SK-N-SH (cell line): ENCODE results near the gene EMX2. TPM values are rescaled to one million over a fixed set of nuclear protein-coding genes. Genes with fewer than 3 reads are reported as not detected.

Experiments used
- CTCF ChIA-PET: fragments of 300-600, 350-600 bp; formaldehyde crosslinking; extraction: SDS; loops from one replicate; lab custom pipeline; 2021; lab: Yijun Ruan, JAX
- POLR2A ChIA-PET: fragments of 350-600 bp; sonication (Branson Sonifier 250); formaldehyde crosslinking; extraction: SDS; loops from one replicate; lab custom pipeline; 2020; ENCODE audit warnings: antibody characterized with exemption, inconsistent platforms; lab: Yijun Ruan, JAX
- DNase-seq: peaks from one replicate; pipeline ENCODE4 v3.0.0; 2012
- H2AFZ ChIP-seq: fragments of 200-600 bp; sonication (generic); 2 replicates; pipeline ENCODE4 v1.8.1; 2016; ENCODE audit warnings: antibody characterized with exemption, mild to moderate bottlenecking, low read depth
- H3F3A ChIP-seq: fragments of 200-600 bp; sonication (generic); replicated peaks from 2 replicates; pipeline ENCODE3; 2016; ENCODE audit warnings: antibody characterized with exemption, mild to moderate bottlenecking; ENCODE audit not compliant: insufficient read depth
- H3K27ac ChIP-seq, 2 experiments: fragments of 200-500 bp in 1 of 2; fragments of 200-600 bp in 1 of 2; sonication (Bioruptor generic) in 1 of 2; sonication (generic), shearing (Covaris generic) in 1 of 2; 2 replicates each; pipeline versions ENCODE4 v1.5.1 to v1.6.1; 2014 to 2016; ENCODE audit warnings: low read depth in 2 of 2, inconsistent platforms in 1 of 2, low read length in 1 of 2, mild to moderate bottlenecking in 1 of 2, mixed read lengths in 1 of 2
- H3K27me3 ChIP-seq: fragments of 200-600 bp; sonication (generic), shearing (Covaris generic); 2 replicates; pipeline ENCODE4 v1.6.1; 2016; ENCODE audit warnings: mixed run types; ENCODE audit not compliant: insufficient read depth
- H3K36me3 ChIP-seq, 2 experiments: fragments of 200-500 bp in 1 of 2; fragments of 200-600 bp in 1 of 2; sonication (Bioruptor generic) in 1 of 2; sonication (generic) in 1 of 2; replicated peaks in 1 of 2; 2 replicates each; pipeline versions ENCODE3 to v1.5.1; 2014 to 2016; ENCODE audit warnings: low read length in 1 of 2, mild to moderate bottlenecking in 1 of 2; ENCODE audit not compliant: insufficient read depth in 2 of 2, control insufficient read depth in 1 of 2
- H3K4me1 ChIP-seq, 2 experiments: fragments of 200-500 bp in 1 of 2; fragments of 200-600 bp in 1 of 2; sonication (Bioruptor generic) in 1 of 2; sonication (generic), shearing (Covaris generic) in 1 of 2; 2 replicates each; pipeline versions ENCODE4 v1.5.1 to v1.6.1; 2014 to 2016; ENCODE audit warnings: low read depth in 1 of 2, low read length in 1 of 2, mixed run types in 1 of 2; ENCODE audit not compliant: insufficient read depth in 2 of 2, control insufficient read depth in 1 of 2
- H3K4me2 ChIP-seq: fragments of 200-600 bp; sonication (generic), shearing (Covaris generic); 2 replicates; pipeline ENCODE4 v1.6.1; 2017; ENCODE audit warnings: mixed run types
- H3K4me3 ChIP-seq, 2 experiments: fragments of 200-500 bp in 1 of 2; fragments of 200-600 bp in 1 of 2; sonication (Bioruptor generic) in 1 of 2; sonication (generic), shearing (Covaris generic) in 1 of 2; 2 replicates each; pipeline versions ENCODE4 v1.5.1 to v1.8.1; 2014 to 2016; ENCODE audit warnings: low read depth in 2 of 2, inconsistent platforms in 1 of 2, low read length in 1 of 2, mild to moderate bottlenecking in 1 of 2, mixed read lengths in 1 of 2, moderate library complexity in 1 of 2
- H3K79me2 ChIP-seq: fragments of 200-600 bp; sonication (generic); 2 replicates; pipeline ENCODE4 v1.8.1; 2017; ENCODE audit warnings: mild to moderate bottlenecking; ENCODE audit not compliant: insufficient read depth
- H3K9ac ChIP-seq: fragments of 200-600 bp; sonication (generic); 2 replicates; pipeline ENCODE4 v1.6.1; 2017; ENCODE audit warnings: mixed run types
- H3K9me2 ChIP-seq: fragments of 200-600 bp; sonication (generic); 2 replicates; pipeline ENCODE4 v1.6.1; 2017; ENCODE audit warnings: mixed run types
- H3K9me3 ChIP-seq: fragments of 200-600 bp; sonication (generic); 2 replicates; pipeline ENCODE4 v1.6.1; 2017; ENCODE audit warnings: mixed run types, mild to moderate bottlenecking, moderate library complexity
- H4K20me1 ChIP-seq: fragments of 200-600 bp; sonication (generic); 2 replicates; pipeline ENCODE4 v1.6.1; 2017; ENCODE audit warnings: mild to moderate bottlenecking, mixed run types; ENCODE audit not compliant: insufficient read depth
- ELF1 ChIP-seq: IDR thresholded peaks from 2 replicates; pipeline ENCODE4 v1.4.0; 2012
- EP300 ChIP-seq, 2 experiments: IDR thresholded peaks; 2 replicates each; pipeline versions ENCODE4 v1.4.0 to v1.6.1; 2012; ENCODE audit warnings: borderline replicate concordance in 1 of 2, low read depth in 1 of 2, low read length in 1 of 2
- EZH2phosphoT487 ChIP-seq: fragments of 200-600 bp; sonication (generic); IDR thresholded peaks from 2 replicates; pipeline ENCODE4 v1.6.1; 2017; ENCODE audit warnings: low read depth, mixed run types, mild to moderate bottlenecking, antibody characterized with exemption, moderate library complexity, borderline replicate concordance
- FOXM1 ChIP-seq: IDR thresholded peaks from 2 replicates; pipeline ENCODE4 v1.4.0; 2012; ENCODE audit warnings: low read depth, mild to moderate bottlenecking
- GATA2 ChIP-seq: sonication (generic); formaldehyde crosslinking; IDR thresholded peaks from 2 replicates; pipeline ENCODE4 v1.5.0; 2020; ENCODE audit warnings: mild to moderate bottlenecking, missing genetic modification reagents
- IRF3 ChIP-seq: fragments of 150-350 bp; IDR thresholded peaks from 2 replicates; pipeline ENCODE4 v1.6.1; 2016; ENCODE audit warnings: mild to moderate bottlenecking, low read depth, low read length
- JUND ChIP-seq: IDR thresholded peaks from 2 replicates; pipeline ENCODE4 v1.4.0; 2012
- NFIC ChIP-seq: IDR thresholded peaks from 2 replicates; pipeline ENCODE4 v1.4.0; 2012; ENCODE audit warnings: borderline replicate concordance
- PBX3 ChIP-seq: IDR thresholded peaks from 2 replicates; pipeline ENCODE4; 2012
- POLR2AphosphoS5 ChIP-seq: IDR thresholded peaks from 2 replicates; pipeline ENCODE4 v1.6.1; 2012; ENCODE audit warnings: low read depth, low read length
- RAD21 ChIP-seq: IDR thresholded peaks from 2 replicates; pipeline ENCODE4 v1.6.1; 2012; ENCODE audit warnings: mild to moderate bottlenecking, low read length
- SIN3A ChIP-seq: IDR thresholded peaks from 2 replicates; pipeline ENCODE4 v1.6.1; 2012; ENCODE audit warnings: low read depth, mild to moderate bottlenecking, low read length, moderate library complexity, borderline replicate concordance
- TAF1 ChIP-seq: IDR thresholded peaks from 2 replicates; pipeline ENCODE4 v1.6.1; 2012; ENCODE audit warnings: low read depth, mild to moderate bottlenecking, low read length, moderate library complexity, borderline replicate concordance
- TEAD4 ChIP-seq: IDR thresholded peaks from 2 replicates; pipeline ENCODE4 v1.4.0; 2012; ENCODE audit warnings: mild to moderate bottlenecking, borderline replicate concordance; ENCODE audit not compliant: insufficient read depth
- WGBS: methylation state at CpG from one replicate; pipeline ENCODE4 v1.1.6; 2017; ENCODE audit warnings: low lambda C conversion rate; 5-methylcytosine and 5-hydroxymethylcytosine counted together
- polyA plus RNA-seq, 3 experiments: library from polyadenylated mRNA; depleted of rRNA; stranded (reverse); fragments of >200 nt; gene quantifications; 2 replicates each; pipeline ENCODE4 v1.2.3, GENCODE V29; 2012
- TF ChIP-seq, protein P1 (sequence below): IDR thresholded peaks from 2 replicates; pipeline ENCODE4 v1.4.0; 2012; ENCODE audit warnings: low read depth, borderline replicate concordance
- TF ChIP-seq, protein P2 (sequence below): fragments of 150-350 bp; IDR thresholded peaks from 2 replicates; pipeline ENCODE4 v1.6.1; 2017; ENCODE audit warnings: antibody characterized with exemption, low read length, low read depth, borderline replicate concordance

EMX2 gene
- polyA plus RNA-seq, 1 of the 3 experiments (the other 2 are of a cell fraction), result not detected

GRCh38 chr10:117549100-117549585 is 6.6 kb downstream of the EMX2 start:
- H3K9me2 ChIP-seq, result no peaks in the 10 kb centered on the region
- no peak for TF ChIP-seq JUND
- TF ChIP-seq RAD21, result no peak
- no peak for TF ChIP-seq IRF3
- no peak for TF ChIP-seq ELF1
- TF ChIP-seq, protein P1, sequence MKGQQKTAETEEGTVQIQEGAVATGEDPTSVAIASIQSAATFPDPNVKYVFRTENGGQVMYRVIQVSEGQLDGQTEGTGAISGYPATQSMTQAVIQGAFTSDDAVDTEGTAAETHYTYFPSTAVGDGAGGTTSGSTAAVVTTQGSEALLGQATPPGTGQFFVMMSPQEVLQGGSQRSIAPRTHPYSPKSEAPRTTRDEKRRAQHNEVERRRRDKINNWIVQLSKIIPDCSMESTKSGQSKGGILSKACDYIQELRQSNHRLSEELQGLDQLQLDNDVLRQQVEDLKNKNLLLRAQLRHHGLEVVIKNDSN, result no peak
- no peak for TF ChIP-seq FOXM1
- TF ChIP-seq GATA2 (CRISPR knock-in tag), result no peak
- TF ChIP-seq PBX3, result no peak
- no peak for TF ChIP-seq SIN3A
- TF ChIP-seq, protein P2, sequence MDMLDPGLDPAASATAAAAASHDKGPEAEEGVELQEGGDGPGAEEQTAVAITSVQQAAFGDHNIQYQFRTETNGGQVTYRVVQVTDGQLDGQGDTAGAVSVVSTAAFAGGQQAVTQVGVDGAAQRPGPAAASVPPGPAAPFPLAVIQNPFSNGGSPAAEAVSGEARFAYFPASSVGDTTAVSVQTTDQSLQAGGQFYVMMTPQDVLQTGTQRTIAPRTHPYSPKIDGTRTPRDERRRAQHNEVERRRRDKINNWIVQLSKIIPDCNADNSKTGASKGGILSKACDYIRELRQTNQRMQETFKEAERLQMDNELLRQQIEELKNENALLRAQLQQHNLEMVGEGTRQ, result no peak
- TF ChIP-seq, all 33 proteins: peak for 0
- Histone ChIP-seq H3K27ac (no peak overlapping the region), H3K4me3 (no peak overlapping the region), H3K36me3 (no peaks in the 10 kb centered on the region), H3K9ac (no peak overlapping the region), H3K27me3 (peaks cover 98% of the 10 kb centered on the region), H3K79me2 (no peaks in the 10 kb centered on the region), H2AFZ (no peak overlapping the region), H3K4me1 (peaks cover 0 to 3% of the 10 kb centered on the region in 2 experiments; a peak in 2 of 4 replicates), H3K4me2 (no peak overlapping the region), H3F3A (no peaks in the 10 kb centered on the region), H4K20me1 (no peaks in the 10 kb centered on the region), H3K9me3 (no peaks in the 10 kb centered on the region)
- WGBS, result 13% methylated on average over 6 of the region's 6 CpGs
- POLR2A ChIA-PET, result no interaction called here
- no peak for DNase-seq
- CTCF ChIA-PET, result interaction anchor here (4.0 kb wide), 1 partner anchor 11 kb away, joined by 32 read pairs; no protein-coding TSS in a partner anchor

DNA sequence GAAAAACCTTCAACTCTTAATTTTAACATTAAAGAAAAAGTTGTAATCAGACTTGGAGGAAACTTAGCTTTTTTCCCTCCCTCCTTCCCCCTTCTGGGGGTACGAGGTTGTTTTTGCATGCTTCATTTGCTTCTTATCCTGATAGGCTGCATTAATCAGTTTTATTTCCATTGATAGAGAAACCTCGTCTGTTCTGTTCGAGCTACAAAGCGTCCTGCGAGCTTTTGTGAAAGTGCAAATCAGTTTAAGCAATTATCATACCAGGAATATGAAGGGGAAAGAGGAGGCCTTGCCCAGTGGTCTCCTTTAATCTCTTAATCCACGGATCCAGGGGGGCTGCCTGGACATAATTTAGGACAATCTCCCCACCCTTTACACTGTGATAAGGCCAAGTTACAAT is 7.5 kb downstream of the EMX2 start:
- no peak for DNase-seq
- no peak overlapping the region for H3K9ac ChIP-seq
- WGBS, result 5% methylated on average over 6 of the region's 6 CpGs
- H3K4me3 ChIP-seq, result no peak overlapping the region
- no peaks in the 10 kb centered on the region for H3F3A ChIP-seq
- no peaks in the 10 kb centered on the region for H3K9me2 ChIP-seq
- no peak overlapping the region for H3K4me2 ChIP-seq
- no peak overlapping the region for H3K27ac ChIP-seq
- no peaks in the 10 kb centered on the region for H3K36me3 ChIP-seq
- CTCF ChIA-PET, result interaction anchor here (1.3 to 1.5 kb wide), 2 partner anchors 13 to 690 kb away, joined by 6 to 7 read pairs; no protein-coding TSS in a partner anchor
- H3K79me2 ChIP-seq, result no peaks in the 10 kb centered on the region
- H4K20me1 ChIP-seq, result no peaks in the 10 kb centered on the region
- H3K9me3 ChIP-seq, result no peaks in the 10 kb centered on the region
- TF ChIP-seq NFIC (no peak), TEAD4 (no peak), POLR2AphosphoS5 (no peak), EZH2phosphoT487 (no peak), TAF1 (no peak), JUND (no peak), ELF1 (no peak), EP300 (IDR thresholded peaks at IDR 0.05; ENCODE audit: borderline replicate concordance in 1 of 2, low read depth in 1 of 2, low read length in 1 of 2) (no peak)
- TF ChIP-seq, all 33 proteins: peak for 0
- Histone ChIP-seq H2AFZ (no peak overlapping the region), H3K4me1 (no peaks in the 10 kb centered on the region; a peak in 2 of 4 replicates), H3K27me3 (peaks cover 92% of the 10 kb centered on the region)
- POLR2A ChIA-PET, result no interaction called here
